Tibial nerve (tissue), 3 donors: ENCODE measurements around the gene FBXO21.

ENCODE experiments used
- EP300 ChIP-seq, 2 donors: sonication (generic); formaldehyde crosslinking; IDR thresholded peaks; one replicate each; pipeline ENCODE4 v1.6.1; 2017; ENCODE audit warnings: antibody characterized with exemption in 2 of 2, mild to moderate bottlenecking in 1 of 2
- POLR2A ChIP-seq, 2 donors: fragments of 450-650 bp; IDR thresholded peaks; one replicate each; pipeline ENCODE4 v1.6.1; 2017; ENCODE audit warnings: antibody characterized with exemption in 2 of 2, mild to moderate bottlenecking in 2 of 2, moderate library complexity in 2 of 2

DNA sequence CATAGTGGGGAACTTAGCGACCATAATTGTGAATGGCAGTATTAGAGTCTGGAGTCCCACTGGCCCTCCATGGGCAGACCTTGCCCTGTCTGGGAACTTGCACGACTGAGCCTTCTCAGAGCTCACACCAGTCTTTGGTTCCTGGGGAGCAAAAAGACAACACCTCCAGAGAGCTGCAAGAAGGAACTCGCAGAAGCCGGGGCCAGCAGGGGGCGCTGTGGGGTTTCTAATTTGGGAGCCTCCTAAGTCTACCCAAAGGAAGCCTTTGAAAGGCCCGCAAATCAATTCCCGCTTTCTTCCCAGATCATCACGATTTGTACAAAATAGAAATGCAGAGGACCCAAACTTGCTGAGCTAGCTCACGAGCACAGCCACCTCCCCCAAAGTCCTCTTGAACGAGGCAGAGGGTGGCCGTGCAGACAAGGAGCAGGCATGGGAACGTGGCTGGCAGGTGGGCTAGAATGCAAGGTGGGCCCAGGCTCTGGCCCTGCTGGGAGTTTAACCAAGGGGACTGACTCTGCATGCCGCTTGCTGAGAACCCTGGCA is 46.3 kb upstream of the FBXO21 start:
- no peak for TF ChIP-seq POLR2A (IDR thresholded peaks at IDR 0.05)
- TF ChIP-seq EP300 (IDR thresholded peaks at IDR 0.05) = no peak
